GM12874 (cell line): Measurements from ENCODE around the gene GMIP.

ENCODE experiments used
- TF ChIP-seq, protein P1 (sequence below): IDR thresholded peaks from 2 replicates; pipeline ENCODE4 v1.5.1; 2011; ENCODE audit warnings: low read depth, mild to moderate bottlenecking, control low read depth, low read length, moderate library complexity; ENCODE audit not compliant: insufficient read depth

The GMIP gene

DNA sequence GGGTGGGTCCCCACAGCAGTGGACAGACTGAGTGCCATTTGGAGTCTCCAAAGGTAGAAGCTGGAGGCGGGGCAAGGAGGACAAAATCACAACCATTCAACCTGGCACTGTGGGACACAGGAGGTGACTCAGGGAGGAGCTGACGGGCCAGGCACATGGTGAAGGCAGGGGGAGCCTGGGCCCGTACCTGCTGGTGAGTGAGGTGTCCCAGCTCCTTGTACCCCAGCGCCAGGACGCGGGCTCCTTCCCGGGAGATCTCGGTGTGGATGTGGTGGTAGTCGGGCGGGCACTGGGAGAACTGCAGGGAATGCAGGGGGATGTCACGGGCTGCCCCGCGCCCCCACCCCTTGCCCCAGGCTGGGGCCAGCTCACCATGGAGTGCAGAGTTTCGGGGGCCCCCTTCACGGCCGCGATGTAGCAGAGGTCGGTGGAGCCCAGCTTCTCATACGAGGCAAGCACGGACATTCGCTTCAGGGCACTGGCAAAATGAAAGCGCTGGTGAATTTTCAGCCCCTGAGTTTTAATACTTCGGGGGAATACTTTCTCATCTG lies 10.2 kb upstream of the GMIP start:
- TF ChIP-seq, protein P1, sequence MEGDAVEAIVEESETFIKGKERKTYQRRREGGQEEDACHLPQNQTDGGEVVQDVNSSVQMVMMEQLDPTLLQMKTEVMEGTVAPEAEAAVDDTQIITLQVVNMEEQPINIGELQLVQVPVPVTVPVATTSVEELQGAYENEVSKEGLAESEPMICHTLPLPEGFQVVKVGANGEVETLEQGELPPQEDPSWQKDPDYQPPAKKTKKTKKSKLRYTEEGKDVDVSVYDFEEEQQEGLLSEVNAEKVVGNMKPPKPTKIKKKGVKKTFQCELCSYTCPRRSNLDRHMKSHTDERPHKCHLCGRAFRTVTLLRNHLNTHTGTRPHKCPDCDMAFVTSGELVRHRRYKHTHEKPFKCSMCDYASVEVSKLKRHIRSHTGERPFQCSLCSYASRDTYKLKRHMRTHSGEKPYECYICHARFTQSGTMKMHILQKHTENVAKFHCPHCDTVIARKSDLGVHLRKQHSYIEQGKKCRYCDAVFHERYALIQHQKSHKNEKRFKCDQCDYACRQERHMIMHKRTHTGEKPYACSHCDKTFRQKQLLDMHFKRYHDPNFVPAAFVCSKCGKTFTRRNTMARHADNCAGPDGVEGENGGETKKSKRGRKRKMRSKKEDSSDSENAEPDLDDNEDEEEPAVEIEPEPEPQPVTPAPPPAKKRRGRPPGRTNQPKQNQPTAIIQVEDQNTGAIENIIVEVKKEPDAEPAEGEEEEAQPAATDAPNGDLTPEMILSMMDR = no peak

DNA sequence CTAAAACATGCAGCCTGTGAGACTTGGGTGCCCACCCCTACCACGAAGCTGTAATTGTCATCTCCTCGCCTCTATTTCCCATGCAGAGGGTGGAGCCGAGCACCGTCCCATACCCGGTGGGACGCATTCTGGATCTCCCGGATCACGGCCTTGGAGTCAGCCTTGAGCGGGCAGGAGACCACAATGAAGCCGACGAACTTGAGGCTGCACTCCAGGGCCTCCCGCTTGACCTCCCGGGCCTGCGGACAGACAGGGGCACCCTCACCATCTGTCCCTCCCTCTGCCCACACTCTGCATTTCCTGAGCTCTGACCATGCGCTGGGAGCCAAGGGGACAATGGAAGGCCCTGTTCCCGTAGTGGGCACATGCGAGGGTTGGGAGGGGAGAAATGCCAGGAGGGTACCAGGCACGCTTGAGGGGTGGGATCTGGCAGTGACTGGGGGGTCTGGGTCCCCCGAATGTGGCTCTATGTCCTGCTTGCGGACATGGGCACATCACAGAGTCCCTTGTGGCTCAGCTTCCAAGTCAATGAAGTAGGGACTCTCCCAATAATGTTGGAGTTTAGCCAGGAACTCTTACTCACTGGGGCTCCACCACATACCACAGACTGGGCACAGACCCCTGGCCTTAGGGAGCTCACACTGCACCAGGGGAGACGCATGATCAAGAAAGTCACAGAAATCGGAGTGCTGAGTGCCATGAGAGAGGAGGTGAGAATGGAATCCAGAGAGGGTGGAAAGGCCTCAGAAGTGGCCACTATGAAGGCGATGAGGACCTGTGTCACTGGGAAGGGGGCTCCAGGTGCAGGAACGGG lies 9.2 kb upstream of the GMIP start:
- TF ChIP-seq, protein P1 = no peak

DNA sequence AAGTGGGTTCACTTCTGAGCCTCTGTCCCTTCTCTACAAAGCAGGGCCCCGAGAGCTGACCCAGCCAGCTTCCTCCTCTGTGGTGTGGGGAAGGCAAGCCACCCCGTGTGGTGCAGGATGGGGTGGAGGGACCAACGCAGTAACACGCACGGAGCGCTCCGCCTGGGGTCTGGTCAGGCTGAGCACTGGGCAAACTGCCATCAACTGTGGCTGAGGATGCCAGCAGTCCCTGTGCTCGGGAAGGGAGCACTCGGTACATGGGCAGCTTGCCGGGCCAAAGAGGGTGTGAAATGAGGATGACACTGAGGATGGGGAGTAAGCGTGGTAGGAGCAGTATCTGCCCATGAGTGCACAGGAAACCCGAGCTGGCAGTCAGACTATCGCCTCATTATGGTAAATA lies 7.6 kb upstream of the GMIP start:
- TF ChIP-seq, protein P1 = no peak

DNA sequence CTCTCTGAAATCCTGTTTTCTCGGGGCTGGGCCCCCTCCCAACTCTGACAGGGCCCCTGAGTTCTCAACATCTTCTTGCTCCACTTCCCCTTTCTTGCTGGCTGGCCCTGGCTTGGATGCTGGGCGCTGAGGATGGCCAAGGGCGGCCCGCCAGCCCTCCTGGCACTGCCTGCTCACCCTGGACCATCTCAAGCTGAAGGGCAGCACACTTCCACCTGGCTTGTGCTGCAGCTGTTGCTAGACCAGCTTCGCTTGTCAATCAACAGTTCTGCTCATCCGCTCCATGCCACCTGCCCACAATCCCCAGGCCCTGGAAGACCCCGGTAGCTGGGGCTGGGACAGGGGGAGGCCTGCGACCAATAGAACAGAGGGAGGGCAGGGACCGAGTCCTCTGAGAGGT lies 6.9 kb upstream of the GMIP start:
- TF ChIP-seq, protein P1 = no peak

DNA sequence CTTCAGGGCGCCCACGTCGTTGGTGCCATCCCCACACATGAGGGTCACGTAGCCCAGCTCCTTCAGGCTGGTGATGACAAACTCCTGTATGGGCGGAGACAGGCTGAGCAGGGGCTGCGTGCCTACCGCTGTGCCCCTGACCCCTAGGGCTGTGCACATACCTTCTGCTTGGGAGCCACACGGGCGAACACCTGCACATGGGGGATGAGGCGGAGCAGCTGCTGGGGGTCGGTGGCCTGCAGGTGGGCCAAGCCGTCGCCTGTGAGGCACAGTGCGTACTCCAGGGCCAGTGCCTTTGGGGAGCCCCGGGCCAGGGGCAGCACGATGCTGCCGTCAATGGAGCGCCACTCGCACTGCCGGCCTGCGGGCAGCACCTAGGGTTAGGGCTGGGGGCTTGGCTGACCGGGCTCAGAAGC lies 6.1 kb upstream of the GMIP start:
- TF ChIP-seq, protein P1 = no peak

DNA sequence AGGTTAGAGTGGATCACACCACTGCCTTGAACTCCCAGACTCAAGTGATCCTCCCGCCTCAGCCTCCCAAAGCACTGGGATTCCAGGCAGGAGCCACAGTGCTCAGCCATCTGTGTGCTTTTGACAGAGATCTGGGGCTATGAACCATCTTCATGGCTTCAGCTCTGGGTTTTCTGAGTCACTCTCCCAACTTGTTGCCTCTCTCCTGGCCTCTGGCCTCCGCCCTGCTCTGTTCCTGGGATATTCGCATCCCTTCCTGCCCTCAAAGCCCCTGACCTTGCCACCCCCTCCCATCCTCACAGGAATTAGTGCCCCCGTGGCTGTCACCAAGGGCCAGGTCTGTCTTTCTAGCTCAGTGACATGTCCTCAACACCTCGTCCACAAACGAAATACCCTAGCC lies 5.7 kb upstream of the GMIP start:
- TF ChIP-seq, protein P1 = no peak

DNA sequence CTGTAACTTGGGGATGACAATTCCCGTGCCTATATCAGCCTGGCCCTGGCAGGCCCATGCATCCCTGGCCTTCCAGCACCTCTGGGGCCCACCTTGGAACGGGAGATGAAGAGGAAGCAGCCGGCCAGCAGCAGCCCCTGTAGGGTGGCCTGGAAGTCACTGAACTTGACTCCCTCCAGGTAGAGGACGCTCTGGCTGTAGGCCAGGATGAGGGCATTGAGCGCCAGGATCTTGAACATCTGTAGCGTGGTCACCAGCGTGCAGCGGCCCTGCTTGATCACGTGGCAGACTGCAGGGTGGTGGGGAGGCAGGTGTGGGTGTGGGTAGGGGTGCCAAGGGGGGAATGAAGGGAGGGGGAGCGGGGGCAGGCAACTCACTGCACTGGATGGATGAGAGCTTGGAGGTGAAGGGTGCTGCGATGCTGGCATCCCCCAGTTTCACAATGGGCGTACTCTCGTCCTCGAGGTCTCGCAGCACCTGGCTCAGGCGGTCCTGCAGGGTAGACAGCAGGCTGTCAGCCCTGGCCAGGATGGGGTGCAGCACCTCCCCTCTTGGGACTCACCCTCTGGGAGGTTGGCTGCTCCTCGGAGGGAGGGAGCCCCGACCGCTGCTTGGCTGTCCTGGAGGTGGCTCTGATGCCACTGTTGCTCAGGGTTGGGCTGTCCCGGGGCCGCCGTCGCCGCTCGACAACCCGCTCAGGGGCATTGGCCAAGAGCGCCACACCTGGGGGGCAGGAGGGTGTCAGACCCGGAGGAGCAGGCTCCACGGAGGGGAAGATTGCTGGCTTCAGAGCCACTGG lies 3.8 kb upstream of the GMIP start:
- TF ChIP-seq, protein P1 = no peak
